Measurements from ENCODE around the gene CDH13. TPM values are rescaled to one million over a fixed set of nuclear protein-coding genes. Genes with fewer than 3 reads are reported as not detected.

CDH13 gene
- total RNA-seq, 1 donor from 2014 or later, result 2.3 TPM

DNA sequence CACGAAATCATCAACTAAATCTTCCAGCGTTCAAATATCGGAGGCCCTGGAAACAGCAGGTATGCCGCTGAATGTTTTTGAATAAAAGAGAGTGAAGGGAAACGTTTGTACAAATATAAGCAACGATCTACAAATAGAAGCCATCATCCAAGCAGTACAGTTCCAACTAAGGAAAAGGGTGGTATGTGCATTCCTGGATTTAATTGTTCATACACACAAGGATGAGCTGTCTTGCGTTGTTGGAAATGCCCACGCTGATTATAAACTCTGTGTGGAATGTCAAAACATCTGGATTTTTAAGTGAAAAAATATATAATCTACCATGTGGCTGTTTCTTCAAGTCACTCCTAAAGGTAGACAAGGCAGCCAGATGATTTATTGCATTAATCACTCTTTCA, 989.2 kb downstream of the CDH13 start:
- no peak overlapping the region for H3K4me3 Mint-ChIP-seq (ENCODE audit: unreplicated experiment)
- no peak overlapping the region for H3K27ac Mint-ChIP-seq (ENCODE audit: unreplicated experiment)
- no peaks in the 10 kb centered on the region for H3K36me3 Mint-ChIP-seq (ENCODE audit: low read depth, unreplicated experiment)
- DNase-seq (ENCODE audit: low spot score), result no peak
- TF ChIP-seq, protein P1, sequence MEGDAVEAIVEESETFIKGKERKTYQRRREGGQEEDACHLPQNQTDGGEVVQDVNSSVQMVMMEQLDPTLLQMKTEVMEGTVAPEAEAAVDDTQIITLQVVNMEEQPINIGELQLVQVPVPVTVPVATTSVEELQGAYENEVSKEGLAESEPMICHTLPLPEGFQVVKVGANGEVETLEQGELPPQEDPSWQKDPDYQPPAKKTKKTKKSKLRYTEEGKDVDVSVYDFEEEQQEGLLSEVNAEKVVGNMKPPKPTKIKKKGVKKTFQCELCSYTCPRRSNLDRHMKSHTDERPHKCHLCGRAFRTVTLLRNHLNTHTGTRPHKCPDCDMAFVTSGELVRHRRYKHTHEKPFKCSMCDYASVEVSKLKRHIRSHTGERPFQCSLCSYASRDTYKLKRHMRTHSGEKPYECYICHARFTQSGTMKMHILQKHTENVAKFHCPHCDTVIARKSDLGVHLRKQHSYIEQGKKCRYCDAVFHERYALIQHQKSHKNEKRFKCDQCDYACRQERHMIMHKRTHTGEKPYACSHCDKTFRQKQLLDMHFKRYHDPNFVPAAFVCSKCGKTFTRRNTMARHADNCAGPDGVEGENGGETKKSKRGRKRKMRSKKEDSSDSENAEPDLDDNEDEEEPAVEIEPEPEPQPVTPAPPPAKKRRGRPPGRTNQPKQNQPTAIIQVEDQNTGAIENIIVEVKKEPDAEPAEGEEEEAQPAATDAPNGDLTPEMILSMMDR (IDR thresholded peaks at IDR 0.05; ENCODE audit: unreplicated experiment), result no peak
- no peaks in the 10 kb centered on the region for H3K9me3 Mint-ChIP-seq (ENCODE audit: unreplicated experiment)
- H3K27me3 Mint-ChIP-seq (ENCODE audit: unreplicated experiment), result peaks cover 2% of the 10 kb centered on the region
- H3K4me1 Mint-ChIP-seq (ENCODE audit: unreplicated experiment), result no peaks in the 10 kb centered on the region

DNA sequence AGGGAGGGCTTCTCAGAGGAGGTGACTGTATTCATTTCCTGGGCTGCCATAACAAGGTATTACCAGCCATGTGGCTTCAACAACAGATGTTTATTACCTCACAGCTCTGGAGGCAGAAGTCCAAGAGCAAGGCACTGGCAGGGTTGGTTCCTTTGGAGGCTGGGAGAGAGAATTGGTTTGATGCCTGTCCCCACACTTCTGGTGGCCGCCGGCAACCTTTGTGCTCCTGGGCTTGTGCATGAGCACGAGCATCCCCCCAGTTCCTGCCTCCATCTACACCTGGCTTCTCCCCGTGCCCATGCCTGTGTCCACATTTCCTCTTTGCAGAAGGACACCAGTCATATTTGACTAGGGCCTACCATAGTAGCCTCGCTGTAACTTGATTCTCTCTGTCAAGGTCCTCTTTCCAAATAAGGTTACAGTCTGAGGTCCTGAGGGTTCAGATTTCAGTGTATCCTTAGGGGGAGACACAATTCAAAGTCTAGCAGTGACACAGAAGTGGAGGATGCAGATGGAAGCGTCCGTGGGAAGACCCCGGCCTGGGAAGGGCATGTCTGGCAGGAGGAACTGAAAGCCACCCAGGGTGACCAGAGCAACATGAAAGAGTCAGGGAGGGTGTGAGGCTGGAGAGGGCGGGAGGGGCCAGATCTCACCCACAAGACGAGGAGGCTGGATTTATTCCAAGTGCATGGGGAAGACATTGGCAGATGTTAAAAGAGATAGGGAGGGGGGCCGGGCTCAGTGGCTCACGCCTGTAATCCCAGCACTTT, 992.8 kb downstream of the CDH13 start:
- peaks cover 2% of the 10 kb centered on the region for H3K27me3 Mint-ChIP-seq (ENCODE audit: unreplicated experiment)
- H3K4me3 Mint-ChIP-seq (ENCODE audit: unreplicated experiment), result no peak overlapping the region
- H3K9me3 Mint-ChIP-seq (ENCODE audit: unreplicated experiment), result no peaks in the 10 kb centered on the region
- no peaks in the 10 kb centered on the region for H3K36me3 Mint-ChIP-seq (ENCODE audit: low read depth, unreplicated experiment)
- H3K4me1 Mint-ChIP-seq (ENCODE audit: unreplicated experiment), result peaks cover 3% of the 10 kb centered on the region
- no peak for DNase-seq (ENCODE audit: low spot score)
- TF ChIP-seq, protein P1 (IDR thresholded peaks at IDR 0.05; ENCODE audit: unreplicated experiment), result no peak
- no peak overlapping the region for H3K27ac Mint-ChIP-seq (ENCODE audit: unreplicated experiment)

DNA sequence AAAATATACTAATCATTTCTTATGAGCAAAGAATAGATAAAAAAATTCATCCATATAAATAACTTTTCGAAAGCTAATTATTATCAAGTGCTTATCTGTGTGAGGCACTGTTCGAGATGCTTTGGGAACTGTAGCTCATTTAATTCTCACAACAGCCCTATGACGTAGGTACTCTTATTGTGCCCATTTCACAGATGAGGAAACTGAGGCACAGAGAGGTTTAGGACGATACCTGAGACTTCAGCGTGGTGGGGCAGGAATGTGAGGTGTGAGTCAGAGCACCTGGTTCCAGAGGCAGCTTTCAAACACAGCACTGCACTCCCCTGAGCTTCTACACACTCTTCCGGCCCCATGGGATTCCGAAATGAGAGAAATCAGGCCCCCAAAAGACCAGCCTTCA, 995.2 kb downstream of the CDH13 start:
- TF ChIP-seq, protein P1 (IDR thresholded peaks at IDR 0.05; ENCODE audit: unreplicated experiment), result no peak
- Mint-ChIP-seq H3K9me3 (ENCODE audit: unreplicated experiment) (no peaks in the 10 kb centered on the region), H3K27me3 (ENCODE audit: unreplicated experiment) (peaks cover 2% of the 10 kb centered on the region), H3K4me3 (ENCODE audit: unreplicated experiment) (no peak overlapping the region), H3K36me3 (ENCODE audit: low read depth, unreplicated experiment) (no peaks in the 10 kb centered on the region), H3K4me1 (ENCODE audit: unreplicated experiment) (peaks cover 3% of the 10 kb centered on the region), H3K27ac (ENCODE audit: unreplicated experiment) (no peak overlapping the region)
- no peak for DNase-seq (ENCODE audit: low spot score)

DNA sequence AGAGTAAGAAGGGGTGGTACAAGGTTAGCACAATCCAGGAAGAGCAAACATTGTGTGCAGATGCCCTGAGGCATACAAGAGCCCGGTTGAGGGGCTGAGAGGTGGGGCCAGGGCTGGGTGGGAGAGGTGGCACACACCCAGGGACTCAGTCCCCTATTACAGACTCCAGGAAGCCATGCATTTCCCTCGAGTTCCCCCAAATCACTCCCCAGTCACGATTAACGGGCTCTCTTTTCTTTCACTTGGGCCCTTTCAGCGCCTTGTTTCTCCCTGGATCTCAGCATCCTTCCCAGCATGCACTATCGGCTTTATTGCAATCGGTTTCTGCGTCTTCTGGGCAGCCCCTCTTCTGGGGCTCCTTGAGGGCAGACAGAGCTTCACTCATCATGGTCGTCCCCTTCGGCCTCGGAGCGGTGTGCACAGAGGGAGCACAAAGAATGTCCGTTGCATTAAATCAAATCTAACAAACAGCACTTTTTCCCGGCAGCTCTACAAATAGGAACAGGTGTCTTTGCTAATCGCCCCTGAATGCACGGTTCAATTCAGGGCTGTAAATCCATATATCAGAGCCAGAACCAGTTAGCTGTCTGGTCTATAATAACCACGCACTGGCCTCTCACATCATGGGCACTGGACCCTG, 996.4 kb downstream of the CDH13 start:
- Mint-ChIP-seq H3K4me3 (ENCODE audit: unreplicated experiment) (no peak overlapping the region), H3K4me1 (ENCODE audit: unreplicated experiment) (peaks cover 3% of the 10 kb centered on the region), H3K9me3 (ENCODE audit: unreplicated experiment) (no peaks in the 10 kb centered on the region), H3K27ac (ENCODE audit: unreplicated experiment) (no peak overlapping the region), H3K27me3 (ENCODE audit: unreplicated experiment) (peaks cover 2% of the 10 kb centered on the region), H3K36me3 (ENCODE audit: low read depth, unreplicated experiment) (no peaks in the 10 kb centered on the region)
- TF ChIP-seq, protein P1 (IDR thresholded peaks at IDR 0.05; ENCODE audit: unreplicated experiment), result no peak
- DNase-seq (ENCODE audit: low spot score), result no peak

DNA sequence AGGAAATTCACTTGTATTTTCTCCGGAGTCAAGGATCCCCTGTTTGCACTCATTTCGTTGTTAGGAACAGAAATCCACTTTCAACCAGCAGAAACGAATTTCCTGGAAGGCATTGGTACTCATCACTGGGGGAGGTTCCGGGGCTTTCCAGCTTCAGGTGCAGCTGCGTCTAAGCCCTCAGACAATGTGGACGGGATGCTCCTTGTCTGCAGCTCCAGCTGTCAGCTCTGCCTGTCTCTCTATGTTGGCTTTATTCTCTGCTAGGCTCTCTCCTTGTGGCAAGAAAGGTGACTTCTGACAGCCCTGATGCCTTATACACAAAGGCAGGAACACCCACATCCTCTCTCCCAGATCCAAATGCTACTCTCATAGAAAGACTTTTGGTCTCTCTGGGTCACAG, 997.1 kb downstream of the CDH13 start:
- Mint-ChIP-seq H3K4me3 (ENCODE audit: unreplicated experiment) (no peak overlapping the region), H3K27me3 (ENCODE audit: unreplicated experiment) (peaks cover 2% of the 10 kb centered on the region), H3K9me3 (ENCODE audit: unreplicated experiment) (no peaks in the 10 kb centered on the region), H3K4me1 (ENCODE audit: unreplicated experiment) (peaks cover 5% of the 10 kb centered on the region), H3K36me3 (ENCODE audit: low read depth, unreplicated experiment) (no peaks in the 10 kb centered on the region), H3K27ac (ENCODE audit: unreplicated experiment) (no peak overlapping the region)
- no peak for DNase-seq (ENCODE audit: low spot score)
- TF ChIP-seq, protein P1 (IDR thresholded peaks at IDR 0.05; ENCODE audit: unreplicated experiment), result no peak

All from endothelial cell (in vitro differentiated cells).